GDM1 (cell line): ENCODE measurements around the gene RGS9.

ENCODE experiments used
- DNase-seq: peaks from one replicate; lab custom pipeline; 2025; lab: John Stamatoyannopoulos, UW

The RGS9 gene

DNA sequence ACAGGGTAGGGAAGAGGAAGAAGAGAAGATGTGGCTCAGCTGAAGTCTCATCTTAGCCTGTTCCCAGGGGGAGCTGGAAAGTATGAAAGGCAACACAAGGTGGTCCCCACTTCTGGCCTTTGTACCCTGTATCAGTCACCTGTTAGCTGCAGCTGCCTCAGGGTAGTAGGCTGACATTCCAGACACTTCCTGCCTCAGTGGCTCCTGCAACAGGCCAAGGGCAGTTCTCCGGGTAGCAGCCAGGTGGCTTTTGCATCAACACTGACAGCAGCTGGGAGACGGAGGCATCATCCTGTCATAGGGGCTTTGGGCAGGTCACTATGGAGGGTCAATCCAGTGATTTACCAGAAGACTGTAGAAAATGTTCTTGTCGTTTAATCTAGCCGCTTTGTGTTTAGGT is 124.0 kb downstream of the RGS9 start:
- DNase-seq = no peak

- no peak for DNase-seq
Observed at GRCh38 chr17:65261682-65262636, 124.8 kb downstream of the RGS9 start.

- no peak for DNase-seq
Observed at GRCh38 chr17:65265276-65265675, 128.1 kb downstream of the RGS9 start.

DNA sequence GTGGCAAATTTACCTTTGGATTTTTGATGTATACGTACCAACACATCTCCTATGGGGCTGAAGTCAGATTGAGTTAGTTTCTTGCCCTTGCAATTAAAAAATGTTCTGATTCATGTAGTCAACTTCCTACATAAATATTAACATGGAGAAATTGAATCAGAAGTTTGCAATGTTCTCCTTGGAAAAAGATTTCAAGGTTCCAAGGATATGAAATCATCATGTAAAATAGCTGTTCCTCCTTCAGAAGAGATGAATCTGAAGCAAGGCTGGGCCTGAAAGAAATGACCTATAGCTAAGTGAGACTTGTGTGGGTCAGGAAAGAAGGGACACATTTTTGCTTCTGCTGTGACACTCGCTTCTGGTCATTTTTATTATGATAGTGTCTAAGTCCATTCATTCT is 131.7 kb downstream of the RGS9 start:
- no peak for DNase-seq

DNA sequence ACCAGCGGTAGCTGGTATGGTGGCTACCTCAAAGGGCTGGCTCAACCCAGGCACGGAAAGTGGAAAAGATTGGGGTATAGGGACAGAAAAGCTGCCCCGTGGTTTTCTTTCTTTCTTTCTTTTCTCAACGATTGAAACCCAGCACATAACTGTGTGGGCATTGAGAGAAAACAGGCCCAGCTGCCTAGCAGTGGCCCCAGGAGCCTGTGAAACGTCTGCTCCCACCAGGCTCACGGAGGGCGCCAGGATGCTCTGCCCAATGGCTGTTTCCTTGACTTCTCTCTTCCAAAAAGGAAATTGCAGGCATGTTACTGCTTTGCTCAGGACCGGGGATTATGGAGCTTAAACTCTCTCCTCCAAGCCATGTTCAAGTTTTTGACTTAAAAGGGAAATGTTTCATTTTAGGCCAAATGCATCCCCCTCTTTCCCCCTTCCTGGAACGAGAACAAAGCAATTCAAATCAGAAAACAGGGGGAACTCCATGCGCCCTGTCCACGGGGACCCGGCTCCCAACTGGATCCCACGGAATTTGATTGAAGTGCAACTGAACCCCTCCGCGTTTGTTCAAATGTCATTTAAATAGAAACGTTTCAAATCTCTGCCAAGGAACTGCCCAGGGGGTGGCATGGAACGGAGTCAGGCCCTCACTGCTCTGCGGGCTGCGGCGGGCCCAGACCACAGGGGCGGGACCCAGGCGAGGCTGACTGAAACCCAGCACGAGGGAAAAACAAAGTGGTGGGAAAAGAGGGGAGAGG is 133.5 kb downstream of the RGS9 start:
- DNase-seq = no peak

DNA sequence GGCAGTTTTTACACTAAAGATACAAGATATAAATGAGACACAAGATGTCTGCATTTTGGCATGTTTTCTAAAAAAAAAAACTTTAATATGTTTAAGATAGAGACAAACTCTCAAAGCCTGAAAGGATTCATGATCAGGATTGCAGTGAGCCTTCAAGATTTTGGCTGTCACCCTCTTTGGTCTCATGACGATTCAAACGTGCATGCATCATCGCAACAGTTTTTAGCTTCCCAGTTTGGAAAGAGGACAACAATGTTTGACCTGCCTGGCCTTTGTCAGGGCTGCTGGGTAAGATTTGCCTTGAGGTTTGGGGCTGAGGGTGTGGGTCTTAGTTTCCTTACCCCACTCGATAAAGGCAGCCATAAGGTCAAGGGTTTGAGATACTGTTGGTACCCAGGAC is 134.1 kb downstream of the RGS9 start:
- no peak for DNase-seq
